ENCODE results near the gene IGSF23. TPM values are rescaled to one million over a fixed set of nuclear protein-coding genes. Genes with fewer than 3 reads are reported as not detected.
A peak's percentile ranks its signal among the peaks of the same experiment; 100 is the strongest.

The IGSF23 gene
- total and polyA plus RNA-seq, 2 experiments from 2014 or later: not detected

- TF ChIP-seq EZH2 (IDR thresholded peaks at IDR 0.05; ENCODE audit: low read depth, unreplicated experiment) (no peak), JUNB (IDR thresholded peaks at IDR 0.05; ENCODE audit: unreplicated experiment) (no peak), STAT1 (IDR thresholded peaks at IDR 0.05; ENCODE audit: unreplicated experiment) (no peak)
- TF ChIP-seq, protein P1, sequence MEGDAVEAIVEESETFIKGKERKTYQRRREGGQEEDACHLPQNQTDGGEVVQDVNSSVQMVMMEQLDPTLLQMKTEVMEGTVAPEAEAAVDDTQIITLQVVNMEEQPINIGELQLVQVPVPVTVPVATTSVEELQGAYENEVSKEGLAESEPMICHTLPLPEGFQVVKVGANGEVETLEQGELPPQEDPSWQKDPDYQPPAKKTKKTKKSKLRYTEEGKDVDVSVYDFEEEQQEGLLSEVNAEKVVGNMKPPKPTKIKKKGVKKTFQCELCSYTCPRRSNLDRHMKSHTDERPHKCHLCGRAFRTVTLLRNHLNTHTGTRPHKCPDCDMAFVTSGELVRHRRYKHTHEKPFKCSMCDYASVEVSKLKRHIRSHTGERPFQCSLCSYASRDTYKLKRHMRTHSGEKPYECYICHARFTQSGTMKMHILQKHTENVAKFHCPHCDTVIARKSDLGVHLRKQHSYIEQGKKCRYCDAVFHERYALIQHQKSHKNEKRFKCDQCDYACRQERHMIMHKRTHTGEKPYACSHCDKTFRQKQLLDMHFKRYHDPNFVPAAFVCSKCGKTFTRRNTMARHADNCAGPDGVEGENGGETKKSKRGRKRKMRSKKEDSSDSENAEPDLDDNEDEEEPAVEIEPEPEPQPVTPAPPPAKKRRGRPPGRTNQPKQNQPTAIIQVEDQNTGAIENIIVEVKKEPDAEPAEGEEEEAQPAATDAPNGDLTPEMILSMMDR (conservative IDR thresholded peaks at IDR 0.05; ENCODE audit: low read depth in 2 of 2): peak; percentile 84 to 97
- no peak overlapping the region for H3K4me2 ChIP-seq
- no peaks in the 10 kb centered on the region for H3K4me1 ChIP-seq (ENCODE audit: insufficient read depth)
- no peak overlapping the region for H3K4me3 ChIP-seq
- Mint-ChIP-seq H3K27me3 (ENCODE audit: insufficient read depth, low read depth, poor library complexity) (peaks cover 2% of the 10 kb centered on the region), H3K27ac (no peak overlapping the region), H3K4me1 (0 out of 3 replicates have a peak, but pooled peaks cover 3% of the 10 kb centered on the region), H3K36me3 (ENCODE audit: low read depth) (no peaks in the 10 kb centered on the region), H3K9me3 (no peaks in the 10 kb centered on the region; the same call in 2 of the 3 replicates), H3K4me3 (no peak overlapping the region)
- H3K27me3 ChIP-seq (ENCODE audit: insufficient read depth): no peaks in the 10 kb centered on the region
- DNase-seq (ENCODE audit: low spot score) (peak; percentile 93), ATAC-seq (peak; percentile 95)
- no peaks in the 10 kb centered on the region for H3K79me2 ChIP-seq (replicated peaks; ENCODE audit: insufficient read depth)
- no peaks in the 10 kb centered on the region for H3K36me3 ChIP-seq (ENCODE audit: insufficient read depth)
- no peaks in the 10 kb centered on the region for H3K9me2 ChIP-seq (ENCODE audit: insufficient read depth)
- H3K27ac ChIP-seq (ENCODE audit: low read depth): no peak overlapping the region
- H4K20me1 ChIP-seq (replicated peaks; ENCODE audit: insufficient read depth): no peaks in the 10 kb centered on the region
- no peaks in the 10 kb centered on the region for H3F3A ChIP-seq (replicated peaks; ENCODE audit: low read depth)
- peak overlapping the region; percentile 77; the same call in 1 of the 2 replicates for H2AFZ ChIP-seq
Observed at GRCh38 chr19:44570984-44571684, 42.2 kb upstream of the IGSF23 start.

- Histone ChIP-seq H3K27me3 (ENCODE audit: insufficient read depth) (no peaks in the 10 kb centered on the region), H3K36me3 (ENCODE audit: insufficient read depth) (no peaks in the 10 kb centered on the region), H3K9me2 (ENCODE audit: insufficient read depth) (no peaks in the 10 kb centered on the region), H3K4me2 (no peak overlapping the region), H3K27ac (ENCODE audit: low read depth) (no peak overlapping the region), H3K4me3 (no peak overlapping the region), H2AFZ (no peak overlapping the region), H3K79me2 (replicated peaks; ENCODE audit: insufficient read depth) (no peaks in the 10 kb centered on the region), H4K20me1 (replicated peaks; ENCODE audit: insufficient read depth) (no peaks in the 10 kb centered on the region), H3F3A (replicated peaks; ENCODE audit: low read depth) (no peaks in the 10 kb centered on the region), H3K4me1 (ENCODE audit: insufficient read depth) (no peaks in the 10 kb centered on the region)
- Mint-ChIP-seq H3K4me3 (no peak overlapping the region), H3K4me1 (0 out of 3 replicates have a peak, but pooled peaks cover 3% of the 10 kb centered on the region), H3K27ac (no peak overlapping the region), H3K27me3 (ENCODE audit: insufficient read depth, low read depth, poor library complexity) (peaks cover 5% of the 10 kb centered on the region), H3K9me3 (no peaks in the 10 kb centered on the region; the same call in 2 of the 3 replicates), H3K36me3 (ENCODE audit: low read depth) (no peaks in the 10 kb centered on the region)
- ATAC-seq: no peak; the same call in 2 of the 3 replicates
- no peak for DNase-seq (ENCODE audit: low spot score)
- TF ChIP-seq ZNF331 (CRISPR knock-in tag; IDR thresholded peaks at IDR 0.05; ENCODE audit: low read depth) (no peak), NANOG (IDR thresholded peaks at IDR 0.05; ENCODE audit: borderline replicate concordance) (no peak), REST (IDR thresholded peaks at IDR 0.05; ENCODE audit: unreplicated experiment) (no peak), JUNB (IDR thresholded peaks at IDR 0.05; ENCODE audit: unreplicated experiment) (no peak), POLR2AphosphoS5 (IDR thresholded peaks at IDR 0.05; ENCODE audit: low read depth) (no peak), STAT1 (IDR thresholded peaks at IDR 0.05; ENCODE audit: unreplicated experiment) (no peak), CREB1 (CRISPR knock-in tag; IDR thresholded peaks at IDR 0.05; ENCODE audit: low read depth) (no peak), ZNF114 (CRISPR knock-in tag; IDR thresholded peaks at IDR 0.05) (no peak)
- TF ChIP-seq, protein P2, sequence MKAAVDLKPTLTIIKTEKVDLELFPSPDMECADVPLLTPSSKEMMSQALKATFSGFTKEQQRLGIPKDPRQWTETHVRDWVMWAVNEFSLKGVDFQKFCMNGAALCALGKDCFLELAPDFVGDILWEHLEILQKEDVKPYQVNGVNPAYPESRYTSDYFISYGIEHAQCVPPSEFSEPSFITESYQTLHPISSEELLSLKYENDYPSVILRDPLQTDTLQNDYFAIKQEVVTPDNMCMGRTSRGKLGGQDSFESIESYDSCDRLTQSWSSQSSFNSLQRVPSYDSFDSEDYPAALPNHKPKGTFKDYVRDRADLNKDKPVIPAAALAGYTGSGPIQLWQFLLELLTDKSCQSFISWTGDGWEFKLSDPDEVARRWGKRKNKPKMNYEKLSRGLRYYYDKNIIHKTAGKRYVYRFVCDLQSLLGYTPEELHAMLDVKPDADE (IDR thresholded peaks at IDR 0.05): no peak
Observed at GRCh38 chr19:44571830-44572580, 41.4 kb upstream of the IGSF23 start.

Data from GM23338 (cell line).